Tibial nerve (tissue), 3 donors: ENCODE data around the gene PSPN.

Experiments used
- CTCF ChIP-seq, 5 experiments: fragments of 200-600 bp in 3 of 5; fragments of 450-650 bp in 2 of 5; sonication (generic) in 3 of 5; IDR thresholded peaks; one replicate each; pipeline ENCODE4 v1.5.1; 2016 to 2019; ENCODE audit warnings: antibody characterized with exemption in 5 of 5, mild to moderate bottlenecking in 3 of 5, moderate library complexity in 2 of 5
- POLR2A ChIP-seq, 2 donors: fragments of 450-650 bp; IDR thresholded peaks; one replicate each; pipeline ENCODE4 v1.6.1; 2017; ENCODE audit warnings: antibody characterized with exemption in 2 of 2, mild to moderate bottlenecking in 2 of 2, moderate library complexity in 2 of 2

GRCh38 chr19:6396305-6396704 is 20.6 kb upstream of the PSPN start:
- TF ChIP-seq CTCF (IDR thresholded peaks at IDR 0.05): no peak
- no peak for TF ChIP-seq POLR2A (IDR thresholded peaks at IDR 0.05)
